ENCODE results near the gene SIRT2. TPM values are rescaled to one million over a fixed set of nuclear protein-coding genes. Genes with fewer than 3 reads are reported as not detected.

Gene SIRT2
- total RNA-seq, 1 donor from 2014 or later = 41.3 TPM

GRCh38 chr19:38917516-38917915 lies 18.1 kb upstream of the SIRT2 start:
- FAIRE-seq (no peak), DNase-seq (ENCODE audit: low read depth) (no peak)
- TF ChIP-seq CTCF (IDR thresholded peaks at IDR 0.05; ENCODE audit: insufficient read depth, low read length, severe bottlenecking) = no peak
- Histone ChIP-seq H3K27me3 (ENCODE audit: control insufficient read depth, insufficient read depth, low read length) (no peaks in the 10 kb centered on the region), H3K36me3 (ENCODE audit: control insufficient read depth, insufficient read depth, low read length) (peaks cover 3% of the 10 kb centered on the region), H3K4me3 (ENCODE audit: low read depth, low read length) (no peak overlapping the region)

- no peak for TF ChIP-seq CTCF (IDR thresholded peaks at IDR 0.05; ENCODE audit: insufficient read depth, low read length, severe bottlenecking)
- no peak overlapping the region for H3K4me3 ChIP-seq (ENCODE audit: low read depth, low read length)
- no peaks in the 10 kb centered on the region for H3K27me3 ChIP-seq (ENCODE audit: control insufficient read depth, insufficient read depth, low read length)
- DNase-seq (ENCODE audit: low read depth) (no peak), FAIRE-seq (no peak)
- no peaks in the 10 kb centered on the region for H3K36me3 ChIP-seq (ENCODE audit: control insufficient read depth, insufficient read depth, low read length)
These were observed 16.2 kb upstream of the SIRT2 start for GRCh38 chr19:38915329-38916321.

- H3K36me3 ChIP-seq (ENCODE audit: control insufficient read depth, insufficient read depth, low read length) = no peaks in the 10 kb centered on the region
- FAIRE-seq (no peak), DNase-seq (ENCODE audit: low read depth) (no peak)
- no peak overlapping the region for H3K4me3 ChIP-seq (ENCODE audit: low read depth, low read length)
- no peaks in the 10 kb centered on the region for H3K27me3 ChIP-seq (ENCODE audit: control insufficient read depth, insufficient read depth, low read length)
- no peak for TF ChIP-seq CTCF (IDR thresholded peaks at IDR 0.05; ENCODE audit: insufficient read depth, low read length, severe bottlenecking)
These were observed 14.5 kb upstream of the SIRT2 start for GRCh38 chr19:38913958-38914357.

GRCh38 chr19:38912600-38913514 lies 13.4 kb upstream of the SIRT2 start:
- no peak for TF ChIP-seq CTCF (IDR thresholded peaks at IDR 0.05; ENCODE audit: insufficient read depth, low read length, severe bottlenecking)
- FAIRE-seq = peak; percentile 32

GRCh38 chr19:38911388-38912001 lies 12.1 kb upstream of the SIRT2 start:
- no peak for FAIRE-seq
- TF ChIP-seq CTCF (IDR thresholded peaks at IDR 0.05; ENCODE audit: insufficient read depth, low read length, severe bottlenecking) = no peak
- peaks cover 7% of the 10 kb centered on the region for H3K36me3 ChIP-seq (ENCODE audit: control insufficient read depth, insufficient read depth, low read length)
- H3K4me3 ChIP-seq (ENCODE audit: low read depth, low read length) = no peak overlapping the region
- no peaks in the 10 kb centered on the region for H3K27me3 ChIP-seq (ENCODE audit: control insufficient read depth, insufficient read depth, low read length)
- no peak for DNase-seq (ENCODE audit: low read depth)

More at GRCh38 chr19:38912600-38913514, 13.4 kb upstream of the SIRT2 start:
- no peak overlapping the region for H3K4me3 ChIP-seq (ENCODE audit: low read depth, low read length)
- DNase-seq (ENCODE audit: low read depth) = no peak
- H3K36me3 ChIP-seq (ENCODE audit: control insufficient read depth, insufficient read depth, low read length) = no peaks in the 10 kb centered on the region
- H3K27me3 ChIP-seq (ENCODE audit: control insufficient read depth, insufficient read depth, low read length) = no peaks in the 10 kb centered on the region

All from bronchial epithelial cell (primary cell).